ENCODE measurements around the gene SLC16A13.

DNA sequence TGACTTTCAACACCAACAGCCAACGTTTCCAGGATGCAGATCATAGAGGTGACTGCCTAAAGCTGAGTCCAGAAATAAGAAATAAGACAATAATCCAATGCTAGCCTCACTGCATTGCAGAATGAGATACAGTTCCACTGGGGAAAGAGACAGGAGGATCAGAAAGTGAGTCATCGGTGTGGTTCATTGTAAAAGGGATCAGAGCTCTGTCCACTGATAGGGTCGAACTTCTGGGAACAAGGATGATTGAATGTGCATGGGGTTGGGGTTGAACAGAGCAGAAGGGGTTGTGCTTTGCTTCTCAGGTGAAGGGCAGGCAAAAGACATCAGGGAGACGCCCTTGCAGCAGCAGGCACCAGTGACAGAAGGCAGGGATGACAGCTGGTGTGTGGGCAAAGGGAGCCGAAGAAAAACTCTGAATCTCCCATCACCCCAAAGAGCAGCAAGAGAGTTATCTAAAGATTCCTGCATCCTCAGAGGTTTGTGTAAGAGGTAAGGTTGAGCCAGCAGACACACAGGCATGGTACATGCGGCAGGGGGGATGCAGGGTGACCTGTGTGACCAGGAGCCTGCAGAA, 27.8 kb downstream of the SLC16A13 start:
- TF ChIP-seq CTCF (IDR thresholded peaks at IDR 0.05): no peak
- no peak for TF ChIP-seq EZH2 (IDR thresholded peaks at IDR 0.05; ENCODE audit: borderline replicate concordance, insufficient read depth, low read depth, low read length, poor library complexity, severe bottlenecking)

Measured in B cell (primary cell).